Right lobe of liver (tissue), 6 donors: ENCODE results near the gene NOS1. TPM values are rescaled to one million over a fixed set of nuclear protein-coding genes. Genes with fewer than 3 reads are reported as not detected.

Experiments used
- ATAC-seq, 4 donors: fragments of 200-7000 bp; cut with Tn5 transposase; one replicate each; pipeline ENCODE4 v1.9.1; 2020; ENCODE audit warnings: mild to moderate bottlenecking in 4 of 4, moderate library complexity in 4 of 4
- DNase-seq, 3 donors: peaks; one replicate each; pipeline ENCODE4 v3.0.0-alpha.2; 2020
- H3K27ac ChIP-seq, 3 donors: fragments of 200-600 bp; one replicate each; pipeline ENCODE4 v1.8.0; 2022
- H3K27me3 ChIP-seq, 2 donors: fragments of 200-600 bp; one replicate each; pipeline ENCODE4 v1.8.0; 2022
- H3K36me3 ChIP-seq, 4 donors: fragments of 200-600 bp; sonication (generic) in 1 of 4; one replicate each; pipeline versions ENCODE4 v1.5.1 to v1.8.0; 2017 to 2022; ENCODE audit warnings: control low read depth in 1 of 4
- H3K4me1 ChIP-seq, 4 donors: fragments of 200-600 bp; sonication (generic) in 1 of 4; one replicate each; pipeline versions ENCODE4 v1.5.1 to v1.8.0; 2017 to 2022; ENCODE audit warnings: control low read depth in 1 of 4
- H3K4me3 ChIP-seq, 3 donors: fragments of 200-600 bp; one replicate each; pipeline ENCODE4 v1.8.0; 2022
- H3K9me3 ChIP-seq, 4 donors: fragments of 200-600 bp; sonication (generic) in 1 of 4; one replicate each; pipeline versions ENCODE4 v1.5.1 to v1.8.0; 2017 to 2022; ENCODE audit warnings: control low read depth in 1 of 4
- CTCF ChIP-seq, 4 donors: fragments of 200-600 bp in 3 of 4; fragments of 450-650 bp in 1 of 4; IDR thresholded peaks; one replicate each; pipeline versions ENCODE4 v1.5.1 to v1.8.0; 2016 to 2022; ENCODE audit warnings: antibody characterized with exemption in 4 of 4, mild to moderate bottlenecking in 2 of 4
- POLR2A ChIP-seq: fragments of 450-650 bp; IDR thresholded peaks from one replicate; pipeline ENCODE4 v1.6.1; 2017; ENCODE audit warnings: antibody characterized with exemption, mild to moderate bottlenecking
- WGBS: methylation state at CpG from one replicate; pipeline ENCODE4 v1.1.6; 2018; ENCODE audit warnings: low coverage, low lambda C conversion rate; ENCODE audit not compliant: insufficient coverage; ENCODE audit errors: missing lambda C conversion rate; 5-methylcytosine and 5-hydroxymethylcytosine counted together
- intact Hi-C, 2 donors: fragments of 100-400 bp; cut with DNase I; formaldehyde crosslinking; loops; one replicate each; pipeline versions ENCODE4 v1.11.2 to v1.14.1; 2022
- total RNA-seq, 6 experiments: library from RNA; depleted of rRNA in 2 of 6; stranded (reverse); fragments of >200 nt in 2 of 6; fragmentation: NEBNext Ultra II Directional in 3 of 6; extraction: Animal tissue kit (Norgen Biotek cat#: 25700) in 3 of 6; gene quantifications; one replicate each; pipeline versions ENCODE4 v1.1.0 to v1.2.4, GENCODE V29; 2016 to 2023
- donor health status: DM: no; HTN: yes; CAD: no.
- donor health status: DM: no; HTN: no; CAD: no.
- donor health status: DM: no; HTN: no; CAD: no.
- donor health status: DM: no; HTN: yes; CAD: no.
- donor health status: DM: no; HTN: yes; CAD: no.

Gene NOS1
- total RNA-seq, 6 experiments from 2014 or later, result under 0.01 to 0.12 (median 0.05) TPM

DNA sequence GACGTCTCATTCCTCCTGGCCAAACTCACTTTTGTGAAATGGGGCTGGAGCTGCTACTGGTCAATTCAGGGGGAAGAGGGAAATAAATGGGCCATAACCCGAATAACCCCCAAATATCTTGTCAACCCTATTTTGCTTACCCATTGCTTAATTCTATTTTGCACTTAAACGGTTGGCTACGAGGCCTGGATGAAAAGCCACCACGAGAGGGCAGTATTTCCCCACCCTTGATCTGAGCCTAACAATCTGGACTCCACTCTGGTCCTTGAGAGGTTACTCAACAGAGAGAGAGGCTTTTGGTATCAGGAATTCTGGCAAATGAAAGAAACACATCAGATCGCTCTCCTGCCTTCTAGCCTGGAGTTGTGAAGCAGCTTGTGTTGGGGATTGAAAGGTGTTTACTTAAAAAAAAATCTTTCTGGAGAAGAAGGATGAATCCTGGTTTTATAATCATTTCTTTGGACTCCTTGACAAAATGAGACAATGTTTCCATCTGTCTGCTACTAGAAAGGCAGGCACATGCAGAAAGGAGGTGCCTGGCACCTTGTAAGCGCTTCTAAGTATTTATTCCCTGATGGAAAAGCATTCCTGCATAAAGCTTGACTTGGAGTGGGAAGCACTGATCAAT, 148.7 kb downstream of the NOS1 start:
- no peaks in the 10 kb centered on the region for H3K9me3 ChIP-seq
- peak; percentile 84 to 92 (median 89) for ATAC-seq
- whole genome bisulfite sequencing, result 11% methylated on average over 7 of the region's 7 CpGs

GRCh38 chr12:117210266-117210918, 151.0 kb downstream of the NOS1 start:
- ATAC-seq (peak; percentile 71 to 84 (median 80)), DNase-seq (peak in 2 of 3 donors; percentile 60 to 71)
- H3K4me1 ChIP-seq, result peaks cover 0 to 16% (median 2%) of the 10 kb centered on the region in 4 donors
- no peak overlapping the region for H3K27ac ChIP-seq
- no peak overlapping the region for H3K4me3 ChIP-seq
- TF ChIP-seq CTCF (IDR thresholded peaks at IDR 0.05), result no peak
- TF ChIP-seq POLR2A, result no peak
- H3K27me3 ChIP-seq, result no peaks in the 10 kb centered on the region
- H3K36me3 ChIP-seq, result no peaks in the 10 kb centered on the region
- no peaks in the 10 kb centered on the region for H3K9me3 ChIP-seq
- intact Hi-C loops, result no loop called here
- 94% methylated on average over 2 of the region's 6 CpGs for WGBS

More for the DNA sequence above, 148.7 kb downstream of the NOS1 start:
- TF ChIP-seq CTCF (IDR thresholded peaks at IDR 0.05) (peak; percentile 78 to 94 (median 92)), POLR2A (no peak)
- Histone ChIP-seq H3K4me1 (peaks cover 0 to 16% (median 2%) of the 10 kb centered on the region in 4 donors), H3K27me3 (no peaks in the 10 kb centered on the region), H3K36me3 (no peaks in the 10 kb centered on the region), H3K4me3 (no peak overlapping the region), H3K27ac (no peak overlapping the region)
- peak; percentile 44 to 67 (median 65) for DNase-seq
- intact Hi-C loops, result no loop called here

GRCh38 chr12:117209626-117210025, 151.8 kb downstream of the NOS1 start:
- ATAC-seq, result no peak
- intact Hi-C loops, result no loop called here

GRCh38 chr12:117208811-117209455, 152.5 kb downstream of the NOS1 start:
- H3K4me3 ChIP-seq, result no peak overlapping the region
- intact Hi-C loops, result no loop called here
- no peaks in the 10 kb centered on the region for H3K9me3 ChIP-seq
- peak in 1 of 4 donors; percentile 12 for ATAC-seq
- H3K36me3 ChIP-seq, result no peaks in the 10 kb centered on the region
- no peaks in the 10 kb centered on the region for H3K27me3 ChIP-seq
- peaks cover 0 to 16% (median 2%) of the 10 kb centered on the region in 4 donors for H3K4me1 ChIP-seq
- DNase-seq, result peak in 1 of 3 donors; percentile 20
- no peak overlapping the region for H3K27ac ChIP-seq
- TF ChIP-seq CTCF (IDR thresholded peaks at IDR 0.05) (no peak), POLR2A (no peak)
- WGBS, result 87% methylated on average over 7 of the region's 13 CpGs

More at GRCh38 chr12:117209626-117210025, 151.8 kb downstream of the NOS1 start:
- peaks cover 0 to 16% (median 2%) of the 10 kb centered on the region in 4 donors for H3K4me1 ChIP-seq
- no peak for TF ChIP-seq POLR2A
- no peak for TF ChIP-seq CTCF (IDR thresholded peaks at IDR 0.05)
- no peaks in the 10 kb centered on the region for H3K36me3 ChIP-seq
- WGBS, result 67% methylated on average over 1 of the region's 3 CpGs
- H3K9me3 ChIP-seq, result no peaks in the 10 kb centered on the region
- H3K27me3 ChIP-seq, result no peaks in the 10 kb centered on the region
- H3K4me3 ChIP-seq, result no peak overlapping the region
- H3K27ac ChIP-seq, result no peak overlapping the region
- DNase-seq, result peak in 1 of 3 donors; percentile 49
